NCI-H1930 (cell line): ENCODE measurements around the gene ADGRD2.

Source experiments
- DNase-seq, 2 experiments: peaks; one replicate each; lab custom pipeline; 2025; lab: John Stamatoyannopoulos, UW

The ADGRD2 gene

GRCh38 chr9:124480621-124480981 is 30.4 kb downstream of the ADGRD2 start:
- DNase-seq, result peak in 1 of 2 experiments; percentile 4

- no peak for DNase-seq
Observed at GRCh38 chr9:124481115-124481514, 30.9 kb downstream of the ADGRD2 start.

- DNase-seq, result no peak
Observed at GRCh38 chr9:124482431-124483031, 32.3 kb downstream of the ADGRD2 start.

GRCh38 chr9:124483481-124483880 is 33.2 kb downstream of the ADGRD2 start:
- DNase-seq, result no peak

GRCh38 chr9:124485201-124485600 is 35.0 kb downstream of the ADGRD2 start:
- no peak for DNase-seq

GRCh38 chr9:124485936-124486335 is 35.7 kb downstream of the ADGRD2 start:
- no peak for DNase-seq

- no peak for DNase-seq
Observed at GRCh38 chr9:124486778-124487259, 36.6 kb downstream of the ADGRD2 start.

- DNase-seq, result no peak
Observed at GRCh38 chr9:124487260-124488182, 37.3 kb downstream of the ADGRD2 start.

GRCh38 chr9:124488641-124489210 is 38.5 kb downstream of the ADGRD2 start:
- no peak for DNase-seq

- no peak for DNase-seq
Observed at GRCh38 chr9:124489222-124489621, 39.0 kb downstream of the ADGRD2 start.

- DNase-seq, result no peak
Observed at GRCh38 chr9:124490004-124490403, 39.8 kb downstream of the ADGRD2 start.

- no peak for DNase-seq
Observed at GRCh38 chr9:124491049-124491975, 41.1 kb downstream of the ADGRD2 start.

GRCh38 chr9:124492818-124493217 is 42.6 kb downstream of the ADGRD2 start:
- DNase-seq, result no peak

- DNase-seq, result no peak
Observed at GRCh38 chr9:124493218-124493617, 43.0 kb downstream of the ADGRD2 start.

GRCh38 chr9:124493794-124494479 is 43.7 kb downstream of the ADGRD2 start:
- DNase-seq, result no peak

GRCh38 chr9:124495126-124496074 is 45.1 kb downstream of the ADGRD2 start:
- no peak for DNase-seq

GRCh38 chr9:124496075-124496449 is 45.8 kb downstream of the ADGRD2 start:
- DNase-seq, result no peak

GRCh38 chr9:124496463-124496862 is 46.2 kb downstream of the ADGRD2 start:
- DNase-seq, result no peak

- no peak for DNase-seq
Observed at GRCh38 chr9:124497441-124497840, 47.2 kb downstream of the ADGRD2 start.

GRCh38 chr9:124498040-124498439 is 47.8 kb downstream of the ADGRD2 start:
- DNase-seq, result no peak
